Measurements from ENCODE around the gene CD99.
"Not testable (repeated sequence)": the region's sequence is repeated elsewhere in the genome, so short reads cannot be mapped to it uniquely, and the experiment has no call there.

Gene CD99

GRCh38 chrX:2690856-2691542 is at the start of gene CD99:
TSS of gene CD99 (plus strand) at chrX:2691295. CDS start at chrX:2691361, 66 bp downstream.
- DNase-seq (ENCODE audit: low spot score): peak; percentile 89

GRCh38 chrX:2642146-2642545 is 48.9 kb upstream of the CD99 start:
- no peak for DNase-seq (ENCODE audit: low spot score)

- no peak for DNase-seq (ENCODE audit: low spot score)
Observed at GRCh38 chrX:2642791-2643190, 48.3 kb upstream of the CD99 start.

- no peak for DNase-seq (ENCODE audit: low spot score)
Observed at GRCh38 chrX:2643880-2644279, 47.2 kb upstream of the CD99 start.

- DNase-seq (ENCODE audit: low spot score): no peak
Observed at GRCh38 chrX:2645563-2645962, 45.5 kb upstream of the CD99 start.

- no peak for DNase-seq (ENCODE audit: low spot score)
Observed at GRCh38 chrX:2647627-2648026, 43.5 kb upstream of the CD99 start.

- DNase-seq (ENCODE audit: low spot score): no peak
Observed at GRCh38 chrX:2650037-2650436, 41.1 kb upstream of the CD99 start.

GRCh38 chrX:2650865-2651264 is 40.2 kb upstream of the CD99 start:
- DNase-seq (ENCODE audit: low spot score): no peak

- DNase-seq (ENCODE audit: low spot score): no peak
Observed at GRCh38 chrX:2652106-2652505, 39.0 kb upstream of the CD99 start.

- DNase-seq (ENCODE audit: low spot score): no peak
Observed at GRCh38 chrX:2654436-2655340, 36.4 kb upstream of the CD99 start.

- DNase-seq (ENCODE audit: low spot score): no peak
Observed at GRCh38 chrX:2656257-2656836, 34.7 kb upstream of the CD99 start.

- no peak for DNase-seq (ENCODE audit: low spot score)
Observed at GRCh38 chrX:2657532-2658113, 33.5 kb upstream of the CD99 start.

GRCh38 chrX:2658585-2659292 is 32.4 kb upstream of the CD99 start:
- no peak for DNase-seq (ENCODE audit: low spot score)

- DNase-seq (ENCODE audit: low spot score): no peak
Observed at GRCh38 chrX:2662586-2662985, 28.5 kb upstream of the CD99 start.

GRCh38 chrX:2664502-2664901 is 26.6 kb upstream of the CD99 start:
- DNase-seq (ENCODE audit: low spot score): no peak

- DNase-seq (ENCODE audit: low spot score): no peak
Observed at GRCh38 chrX:2665387-2666304, 25.4 kb upstream of the CD99 start.

- no peak for DNase-seq (ENCODE audit: low spot score)
Observed at GRCh38 chrX:2666491-2666890, 24.6 kb upstream of the CD99 start.

GRCh38 chrX:2670978-2671377 is 20.1 kb upstream of the CD99 start:
- DNase-seq (ENCODE audit: low spot score): no peak

- no peak for DNase-seq (ENCODE audit: low spot score)
Observed at GRCh38 chrX:2672084-2672483, 19.0 kb upstream of the CD99 start.

GRCh38 chrX:2673611-2674010 is 17.5 kb upstream of the CD99 start:
- no peak for DNase-seq (ENCODE audit: low spot score)

- DNase-seq (ENCODE audit: low spot score): not testable (repeated sequence)
Observed at GRCh38 chrX:2675657-2676200, 15.4 kb upstream of the CD99 start.

Measured in ecto neural progenitor cell (in vitro differentiated cells).